HepG2 (cell line): ENCODE measurements around the gene TGFBR1. TPM values are rescaled to one million over a fixed set of nuclear protein-coding genes. Genes with fewer than 3 reads are reported as not detected.
A peak's percentile ranks its signal among the peaks of the same experiment; 100 is the strongest.

Source experiments
- ARHGAP35 ChIP-seq: sonication (generic); formaldehyde crosslinking; IDR thresholded peaks from 2 replicates; pipeline ENCODE4 v1.9.0; 2022; ENCODE audit warnings: mild to moderate bottlenecking, inconsistent platforms, moderate library complexity, missing genetic modification reagents, borderline replicate concordance
- FOXJ3 ChIP-seq: sonication (generic); formaldehyde crosslinking; IDR thresholded peaks from 2 replicates; pipeline ENCODE4 v1.4.0; 2020; ENCODE audit warnings: missing genetic modification reagents, mild to moderate bottlenecking, borderline replicate concordance
- MAFF ChIP-seq: IDR thresholded peaks from 2 replicates; pipeline ENCODE4 v1.6.1; 2011; ENCODE audit warnings: low read depth, low read length, improper control_type of control experiment
- SOX13 ChIP-seq, 3 experiments: fragments of 450-650 bp in 1 of 3; sonication (generic) in 1 of 3; formaldehyde crosslinking in 1 of 3; IDR thresholded peaks in 2 of 3; conservative IDR thresholded peaks in 1 of 3; 2 replicates each; pipeline versions ENCODE4 v1.5.0 to v1.6.1; 2016 to 2020; ENCODE audit warnings: antibody characterized with exemption in 1 of 3, mild to moderate bottlenecking in 1 of 3, missing compliant biosample characterization in 1 of 3, missing genetic modification reagents in 1 of 3, moderate library complexity in 1 of 3
- TGIF2 ChIP-seq: IDR thresholded peaks from 2 replicates; pipeline ENCODE4 v1.6.1; 2016; ENCODE audit warnings: control low read depth, missing compliant biosample characterization
- ZBTB7A ChIP-seq: sonication (generic); formaldehyde crosslinking; IDR thresholded peaks from 2 replicates; pipeline ENCODE4 v1.8.0; 2022; ENCODE audit warnings: mild to moderate bottlenecking, missing genetic modification reagents
- ZNF761 ChIP-seq: sonication (generic); formaldehyde crosslinking; conservative IDR thresholded peaks from 2 replicates; pipeline ENCODE4 v1.4.0; 2020; ENCODE audit warnings: mild to moderate bottlenecking, missing genetic modification reagents
- ZNF816 ChIP-seq: sonication (generic); formaldehyde crosslinking; IDR thresholded peaks from 2 replicates; pipeline ENCODE4 v1.8.0; 2022; ENCODE audit warnings: missing genetic modification reagents, mild to moderate bottlenecking, borderline replicate concordance
- ZNF883 ChIP-seq: sonication (generic); formaldehyde crosslinking; IDR thresholded peaks from 2 replicates; pipeline ENCODE4 v1.5.1; 2020; ENCODE audit warnings: mild to moderate bottlenecking, missing genetic modification reagents; ENCODE audit errors: not compliant biosample characterization
- polyA plus RNA-seq, 8 experiments: library from polyadenylated mRNA; depleted of rRNA in 3 of 8; stranded (reverse) in 7 of 8; unstranded in 1 of 8; fragments of >200 nt; fragmentation: Illumina TruSeq in 4 of 8; extraction: Trizol in 4 of 8; gene quantifications; 2 replicates each; pipeline versions ENCODE4 v1.2.1 to v1.2.3, GENCODE V29; 2011 to 2016; ENCODE audit warnings: low read depth in 4 of 8, missing spikeins in 1 of 8, mixed read lengths in 1 of 8; ENCODE audit not compliant: insufficient read depth in 1 of 8
- total RNA-seq, 5 experiments: library from RNA; depleted of rRNA; stranded (reverse); fragments of >200 nt; fragmentation: Illumina TruSeq; extraction: Trizol; gene quantifications; 2 replicates each; pipeline ENCODE4 v1.2.3, GENCODE V29; 2016; ENCODE audit warnings: low read depth in 1 of 5
- TF ChIP-seq, protein P1 (sequence below): sonication (generic); formaldehyde crosslinking; conservative IDR thresholded peaks from 2 replicates; pipeline ENCODE4 v1.4.0; 2020; ENCODE audit warnings: mild to moderate bottlenecking, missing genetic modification reagents, moderate library complexity
- TF ChIP-seq, protein P2 (sequence below): sonication (generic); formaldehyde crosslinking; IDR thresholded peaks from 2 replicates; pipeline ENCODE4 v1.9.0; 2021; ENCODE audit warnings: mild to moderate bottlenecking, missing genetic modification reagents
- TF ChIP-seq, protein P3 (sequence below): sonication (generic); formaldehyde crosslinking; IDR thresholded peaks from 2 replicates; pipeline ENCODE4 v1.4.0; 2020; ENCODE audit warnings: low read depth, missing genetic modification reagents

Gene TGFBR1
- total and polyA plus RNA-seq, 2 of the 13 experiments (the other 11 are each of a cell fraction or from before 2014, with no cell fraction given): 16.8 to 23.9 TPM

DNA sequence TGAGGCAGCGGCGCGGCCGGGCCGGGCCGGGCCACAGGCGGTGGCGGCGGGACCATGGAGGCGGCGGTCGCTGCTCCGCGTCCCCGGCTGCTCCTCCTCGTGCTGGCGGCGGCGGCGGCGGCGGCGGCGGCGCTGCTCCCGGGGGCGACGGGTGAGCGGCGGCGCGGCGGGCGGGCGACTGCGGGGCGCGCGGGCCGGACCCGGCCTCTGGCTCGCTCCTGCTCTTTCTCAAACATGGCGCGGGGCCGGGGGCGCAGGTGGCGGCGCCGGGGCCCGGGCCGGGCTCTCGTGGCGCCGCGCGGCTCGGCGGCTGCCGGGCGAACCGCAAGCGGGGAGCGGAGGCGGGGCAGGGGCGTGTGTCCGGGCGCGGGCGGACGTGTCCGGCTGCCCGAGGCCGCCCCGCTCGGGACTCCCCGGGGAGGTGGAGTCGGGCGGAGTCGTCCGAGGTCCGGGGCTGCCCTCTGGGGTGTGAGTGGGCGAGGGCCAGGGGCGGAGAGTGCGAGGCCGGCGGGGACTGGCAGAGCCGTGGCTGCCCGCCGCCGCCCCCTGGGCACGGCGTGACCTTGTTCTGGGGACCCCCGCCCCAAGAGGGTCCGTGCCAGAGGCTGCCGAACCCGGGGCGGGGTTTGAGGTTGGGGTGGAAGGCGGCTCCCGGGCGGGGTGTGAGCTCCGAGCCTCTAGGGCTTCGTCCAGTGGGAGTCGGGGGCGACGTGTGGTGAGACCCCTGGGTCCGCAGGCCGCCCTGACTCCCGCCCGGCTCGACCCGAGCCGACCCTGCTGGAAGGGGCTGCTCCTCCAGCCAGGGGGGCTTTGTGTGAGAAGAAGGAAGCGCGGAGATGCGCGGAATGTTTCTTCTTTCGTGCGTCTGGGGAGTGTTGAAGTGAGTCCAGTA is 485 bp downstream of the TGFBR1 start (continued):
- TF ChIP-seq SOX13 (IDR thresholded peaks at IDR 0.05) (no peak), SOX13 (CRISPR knock-in tag; conservative IDR thresholded peaks at IDR 0.05 in 1 of 2, IDR thresholded peaks at IDR 0.05 in 1 of 2) (no peak), ZNF816 (no peak), FOXJ3 (no peak), MAFF (no peak), ZNF761 (no peak), ZNF883 (CRISPR knock-in tag) (no peak), TGIF2 (no peak), ZBTB7A (CRISPR knock-in tag) (peak; percentile 76; the same call in 1 of the 2 replicates), ARHGAP35 (CRISPR knock-in tag) (no peak)
- TF ChIP-seq, protein P1, sequence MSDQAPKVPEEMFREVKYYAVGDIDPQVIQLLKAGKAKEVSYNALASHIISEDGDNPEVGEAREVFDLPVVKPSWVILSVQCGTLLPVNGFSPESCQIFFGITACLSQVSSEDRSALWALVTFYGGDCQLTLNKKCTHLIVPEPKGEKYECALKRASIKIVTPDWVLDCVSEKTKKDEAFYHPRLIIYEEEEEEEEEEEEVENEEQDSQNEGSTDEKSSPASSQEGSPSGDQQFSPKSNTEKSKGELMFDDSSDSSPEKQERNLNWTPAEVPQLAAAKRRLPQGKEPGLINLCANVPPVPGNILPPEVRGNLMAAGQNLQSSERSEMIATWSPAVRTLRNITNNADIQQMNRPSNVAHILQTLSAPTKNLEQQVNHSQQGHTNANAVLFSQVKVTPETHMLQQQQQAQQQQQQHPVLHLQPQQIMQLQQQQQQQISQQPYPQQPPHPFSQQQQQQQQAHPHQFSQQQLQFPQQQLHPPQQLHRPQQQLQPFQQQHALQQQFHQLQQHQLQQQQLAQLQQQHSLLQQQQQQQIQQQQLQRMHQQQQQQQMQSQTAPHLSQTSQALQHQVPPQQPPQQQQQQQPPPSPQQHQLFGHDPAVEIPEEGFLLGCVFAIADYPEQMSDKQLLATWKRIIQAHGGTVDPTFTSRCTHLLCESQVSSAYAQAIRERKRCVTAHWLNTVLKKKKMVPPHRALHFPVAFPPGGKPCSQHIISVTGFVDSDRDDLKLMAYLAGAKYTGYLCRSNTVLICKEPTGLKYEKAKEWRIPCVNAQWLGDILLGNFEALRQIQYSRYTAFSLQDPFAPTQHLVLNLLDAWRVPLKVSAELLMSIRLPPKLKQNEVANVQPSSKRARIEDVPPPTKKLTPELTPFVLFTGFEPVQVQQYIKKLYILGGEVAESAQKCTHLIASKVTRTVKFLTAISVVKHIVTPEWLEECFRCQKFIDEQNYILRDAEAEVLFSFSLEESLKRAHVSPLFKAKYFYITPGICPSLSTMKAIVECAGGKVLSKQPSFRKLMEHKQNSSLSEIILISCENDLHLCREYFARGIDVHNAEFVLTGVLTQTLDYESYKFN: no peak
- TF ChIP-seq, protein P2, sequence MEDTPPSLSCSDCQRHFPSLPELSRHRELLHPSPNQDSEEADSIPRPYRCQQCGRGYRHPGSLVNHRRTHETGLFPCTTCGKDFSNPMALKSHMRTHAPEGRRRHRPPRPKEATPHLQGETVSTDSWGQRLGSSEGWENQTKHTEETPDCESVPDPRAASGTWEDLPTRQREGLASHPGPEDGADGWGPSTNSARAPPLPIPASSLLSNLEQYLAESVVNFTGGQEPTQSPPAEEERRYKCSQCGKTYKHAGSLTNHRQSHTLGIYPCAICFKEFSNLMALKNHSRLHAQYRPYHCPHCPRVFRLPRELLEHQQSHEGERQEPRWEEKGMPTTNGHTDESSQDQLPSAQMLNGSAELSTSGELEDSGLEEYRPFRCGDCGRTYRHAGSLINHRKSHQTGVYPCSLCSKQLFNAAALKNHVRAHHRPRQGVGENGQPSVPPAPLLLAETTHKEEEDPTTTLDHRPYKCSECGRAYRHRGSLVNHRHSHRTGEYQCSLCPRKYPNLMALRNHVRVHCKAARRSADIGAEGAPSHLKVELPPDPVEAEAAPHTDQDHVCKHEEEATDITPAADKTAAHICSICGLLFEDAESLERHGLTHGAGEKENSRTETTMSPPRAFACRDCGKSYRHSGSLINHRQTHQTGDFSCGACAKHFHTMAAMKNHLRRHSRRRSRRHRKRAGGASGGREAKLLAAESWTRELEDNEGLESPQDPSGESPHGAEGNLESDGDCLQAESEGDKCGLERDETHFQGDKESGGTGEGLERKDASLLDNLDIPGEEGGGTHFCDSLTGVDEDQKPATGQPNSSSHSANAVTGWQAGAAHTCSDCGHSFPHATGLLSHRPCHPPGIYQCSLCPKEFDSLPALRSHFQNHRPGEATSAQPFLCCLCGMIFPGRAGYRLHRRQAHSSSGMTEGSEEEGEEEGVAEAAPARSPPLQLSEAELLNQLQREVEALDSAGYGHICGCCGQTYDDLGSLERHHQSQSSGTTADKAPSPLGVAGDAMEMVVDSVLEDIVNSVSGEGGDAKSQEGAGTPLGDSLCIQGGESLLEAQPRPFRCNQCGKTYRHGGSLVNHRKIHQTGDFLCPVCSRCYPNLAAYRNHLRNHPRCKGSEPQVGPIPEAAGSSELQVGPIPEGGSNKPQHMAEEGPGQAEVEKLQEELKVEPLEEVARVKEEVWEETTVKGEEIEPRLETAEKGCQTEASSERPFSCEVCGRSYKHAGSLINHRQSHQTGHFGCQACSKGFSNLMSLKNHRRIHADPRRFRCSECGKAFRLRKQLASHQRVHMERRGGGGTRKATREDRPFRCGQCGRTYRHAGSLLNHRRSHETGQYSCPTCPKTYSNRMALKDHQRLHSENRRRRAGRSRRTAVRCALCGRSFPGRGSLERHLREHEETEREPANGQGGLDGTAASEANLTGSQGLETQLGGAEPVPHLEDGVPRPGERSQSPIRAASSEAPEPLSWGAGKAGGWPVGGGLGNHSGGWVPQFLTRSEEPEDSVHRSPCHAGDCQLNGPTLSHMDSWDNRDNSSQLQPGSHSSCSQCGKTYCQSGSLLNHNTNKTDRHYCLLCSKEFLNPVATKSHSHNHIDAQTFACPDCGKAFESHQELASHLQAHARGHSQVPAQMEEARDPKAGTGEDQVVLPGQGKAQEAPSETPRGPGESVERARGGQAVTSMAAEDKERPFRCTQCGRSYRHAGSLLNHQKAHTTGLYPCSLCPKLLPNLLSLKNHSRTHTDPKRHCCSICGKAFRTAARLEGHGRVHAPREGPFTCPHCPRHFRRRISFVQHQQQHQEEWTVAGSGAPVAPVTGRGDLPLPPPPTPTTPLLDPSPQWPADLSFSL: no peak
- TF ChIP-seq, protein P3, sequence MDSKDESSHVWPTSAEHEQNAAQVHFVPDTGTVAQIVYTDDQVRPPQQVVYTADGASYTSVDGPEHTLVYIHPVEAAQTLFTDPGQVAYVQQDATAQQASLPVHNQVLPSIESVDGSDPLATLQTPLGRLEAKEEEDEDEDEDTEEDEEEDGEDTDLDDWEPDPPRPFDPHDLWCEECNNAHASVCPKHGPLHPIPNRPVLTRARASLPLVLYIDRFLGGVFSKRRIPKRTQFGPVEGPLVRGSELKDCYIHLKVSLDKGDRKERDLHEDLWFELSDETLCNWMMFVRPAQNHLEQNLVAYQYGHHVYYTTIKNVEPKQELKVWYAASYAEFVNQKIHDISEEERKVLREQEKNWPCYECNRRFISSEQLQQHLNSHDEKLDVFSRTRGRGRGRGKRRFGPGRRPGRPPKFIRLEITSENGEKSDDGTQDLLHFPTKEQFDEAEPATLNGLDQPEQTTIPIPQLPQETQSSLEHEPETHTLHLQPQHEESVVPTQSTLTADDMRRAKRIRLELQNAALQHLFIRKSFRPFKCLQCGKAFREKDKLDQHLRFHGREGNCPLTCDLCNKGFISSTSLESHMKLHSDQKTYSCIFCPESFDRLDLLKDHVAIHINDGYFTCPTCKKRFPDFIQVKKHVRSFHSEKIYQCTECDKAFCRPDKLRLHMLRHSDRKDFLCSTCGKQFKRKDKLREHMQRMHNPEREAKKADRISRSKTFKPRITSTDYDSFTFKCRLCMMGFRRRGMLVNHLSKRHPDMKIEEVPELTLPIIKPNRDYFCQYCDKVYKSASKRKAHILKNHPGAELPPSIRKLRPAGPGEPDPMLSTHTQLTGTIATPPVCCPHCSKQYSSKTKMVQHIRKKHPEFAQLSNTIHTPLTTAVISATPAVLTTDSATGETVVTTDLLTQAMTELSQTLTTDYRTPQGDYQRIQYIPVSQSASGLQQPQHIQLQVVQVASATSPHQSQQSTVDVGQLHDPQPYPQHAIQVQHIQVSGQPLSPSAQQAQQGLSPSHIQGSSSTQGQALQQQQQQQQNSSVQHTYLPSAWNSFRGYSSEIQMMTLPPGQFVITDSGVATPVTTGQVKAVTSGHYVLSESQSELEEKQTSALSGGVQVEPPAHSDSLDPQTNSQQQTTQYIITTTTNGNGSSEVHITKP (CRISPR knock-in tag): no peak
